GM19463 (cell line): ENCODE measurements around the gene TEX10.
"Not testable (repeated sequence)": the region's sequence is repeated elsewhere in the genome, so short reads cannot be mapped to it uniquely, and the experiment has no call there.

ENCODE experiments used
- ATAC-seq: cut with Tn5 transposase; IDR thresholded peaks from one replicate; pipeline ENCODE4 v1.9.1; 2021; ENCODE audit warnings: mild to moderate bottlenecking, moderate library complexity; ENCODE audit not compliant: unreplicated experiment

Gene TEX10

GRCh38 chr9:100351508-100351907 lies 1.2 kb downstream of the TEX10 start:
- no peak for ATAC-seq

GRCh38 chr9:100350188-100350587 lies 2.6 kb downstream of the TEX10 start:
- ATAC-seq: no peak

GRCh38 chr9:100346836-100347235 lies 5.9 kb downstream of the TEX10 start:
- ATAC-seq: no peak

- ATAC-seq: no peak
Observed at GRCh38 chr9:100341889-100342288, 10.9 kb downstream of the TEX10 start.

- no peak for ATAC-seq
Observed at GRCh38 chr9:100340224-100340623, 12.5 kb downstream of the TEX10 start.

GRCh38 chr9:100338736-100339135 lies 14.0 kb downstream of the TEX10 start:
- ATAC-seq: not testable (repeated sequence)

- no peak for ATAC-seq
Observed at GRCh38 chr9:100324594-100325200, 28.0 kb downstream of the TEX10 start.

GRCh38 chr9:100322954-100323536 lies 29.7 kb downstream of the TEX10 start:
- no peak for ATAC-seq

- no peak for ATAC-seq
Observed at GRCh38 chr9:100317706-100318105, 35.0 kb downstream of the TEX10 start.

- ATAC-seq: no peak
Observed at GRCh38 chr9:100315561-100315960, 37.2 kb downstream of the TEX10 start.

GRCh38 chr9:100309992-100310391 lies 42.8 kb downstream of the TEX10 start:
- ATAC-seq: no peak

GRCh38 chr9:100308965-100309564 lies 43.7 kb downstream of the TEX10 start:
- no peak for ATAC-seq

GRCh38 chr9:100307080-100307479 lies 45.7 kb downstream of the TEX10 start:
- ATAC-seq: no peak

- no peak for ATAC-seq
Observed at GRCh38 chr9:100306283-100306682, 46.5 kb downstream of the TEX10 start.

GRCh38 chr9:100303747-100304146 lies 49.0 kb downstream of the TEX10 start:
- no peak for ATAC-seq

- no peak for ATAC-seq
Observed at GRCh38 chr9:100298378-100298777, 54.4 kb downstream of the TEX10 start.

GRCh38 chr9:100296407-100296806 lies 56.3 kb downstream of the TEX10 start:
- no peak for ATAC-seq

GRCh38 chr9:100295240-100295639 lies 57.5 kb downstream of the TEX10 start:
- ATAC-seq: no peak

GRCh38 chr9:100294806-100295205 lies 57.9 kb downstream of the TEX10 start:
- no peak for ATAC-seq

GRCh38 chr9:100294341-100294740 lies 58.4 kb downstream of the TEX10 start:
- no peak for ATAC-seq

- no peak for ATAC-seq
Observed at GRCh38 chr9:100292414-100292813, 60.3 kb downstream of the TEX10 start.

- no peak for ATAC-seq
Observed at GRCh38 chr9:100290714-100291113, 62.0 kb downstream of the TEX10 start.

- ATAC-seq: no peak
Observed at GRCh38 chr9:100287186-100287585, 65.6 kb downstream of the TEX10 start.
